GM12874 (cell line): Measurements from ENCODE around the gene CD200.

Source experiments
- CTCF ChIP-seq: IDR thresholded peaks from 2 replicates; pipeline ENCODE4 v1.5.1; 2011; ENCODE audit warnings: low read depth, mild to moderate bottlenecking, control low read depth, low read length, moderate library complexity; ENCODE audit not compliant: insufficient read depth

Gene CD200

DNA sequence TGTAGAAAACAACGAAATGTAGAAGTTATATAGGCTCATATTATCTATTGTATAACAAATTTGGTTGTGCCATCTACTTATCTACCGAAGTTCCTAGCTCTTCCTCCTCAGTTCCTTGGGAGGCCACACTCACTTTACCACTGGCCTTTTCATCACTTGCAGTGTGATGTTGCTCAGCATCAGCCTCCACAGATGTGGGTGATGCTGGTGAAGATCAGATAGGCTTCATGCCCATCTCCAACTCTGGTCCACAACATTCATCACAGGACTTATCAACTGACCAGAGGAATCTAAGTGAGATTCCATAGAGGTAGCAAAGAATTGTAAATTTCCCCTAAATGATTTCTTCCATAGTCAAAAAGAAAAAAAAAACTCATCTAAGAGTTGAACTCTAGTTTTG lies 8.4 kb downstream of the CD200 start:
- TF ChIP-seq CTCF, result no peak

DNA sequence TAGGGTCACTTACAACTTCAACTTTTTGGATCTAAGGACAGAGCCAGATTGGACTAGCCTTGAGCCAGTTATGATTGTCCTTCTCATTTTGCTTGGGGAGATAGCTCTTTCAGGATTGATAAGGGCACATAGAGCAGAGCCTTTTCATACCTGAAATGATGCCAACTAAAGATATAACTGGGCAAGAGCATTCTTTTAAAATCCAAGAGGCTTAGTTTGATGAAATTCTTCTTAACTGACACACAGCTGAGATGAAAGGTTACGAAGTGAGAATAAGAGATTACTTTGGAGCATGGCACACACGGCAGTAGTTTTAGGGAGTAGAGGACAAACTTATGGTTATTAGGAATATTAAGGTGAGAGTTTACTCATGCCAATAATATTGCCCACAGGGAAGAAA lies 12.7 kb downstream of the CD200 start:
- TF ChIP-seq CTCF, result no peak

DNA sequence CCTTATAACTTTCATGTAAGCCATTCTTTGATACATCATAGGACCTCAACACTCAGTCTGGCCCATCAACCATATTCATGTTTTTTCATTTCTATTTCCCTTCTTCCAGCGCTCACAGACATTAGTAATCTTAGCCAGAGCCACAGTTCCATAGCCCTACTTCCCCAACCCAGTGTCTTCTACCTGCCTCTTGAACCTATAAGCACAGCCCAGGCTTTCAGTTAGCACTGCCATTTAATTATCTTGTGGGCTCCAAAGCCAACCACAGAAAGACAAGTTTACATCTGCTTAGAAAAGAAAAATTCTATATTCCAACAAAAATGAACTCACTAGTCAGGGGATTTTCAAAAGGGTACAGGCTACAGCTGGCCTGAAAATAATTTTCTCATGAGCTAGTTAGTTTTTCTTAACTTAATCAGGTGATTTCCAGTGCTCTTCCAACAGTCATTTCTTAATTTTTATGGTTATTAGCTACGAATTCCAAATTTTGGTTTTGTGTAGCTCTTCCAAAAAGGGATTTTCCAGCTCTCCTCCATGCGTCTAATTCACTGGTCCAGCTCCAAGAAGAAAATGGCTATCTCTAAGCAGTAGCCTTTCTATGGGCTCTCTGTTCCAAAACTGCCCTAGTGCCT lies 13.7 kb downstream of the CD200 start:
- no peak for TF ChIP-seq CTCF

- TF ChIP-seq CTCF, result no peak
These were observed 16.0 kb downstream of the CD200 start for GRCh38 chr3:112348943-112349342.

- no peak for TF ChIP-seq CTCF
These were observed 16.6 kb downstream of the CD200 start for GRCh38 chr3:112349557-112349956.

DNA sequence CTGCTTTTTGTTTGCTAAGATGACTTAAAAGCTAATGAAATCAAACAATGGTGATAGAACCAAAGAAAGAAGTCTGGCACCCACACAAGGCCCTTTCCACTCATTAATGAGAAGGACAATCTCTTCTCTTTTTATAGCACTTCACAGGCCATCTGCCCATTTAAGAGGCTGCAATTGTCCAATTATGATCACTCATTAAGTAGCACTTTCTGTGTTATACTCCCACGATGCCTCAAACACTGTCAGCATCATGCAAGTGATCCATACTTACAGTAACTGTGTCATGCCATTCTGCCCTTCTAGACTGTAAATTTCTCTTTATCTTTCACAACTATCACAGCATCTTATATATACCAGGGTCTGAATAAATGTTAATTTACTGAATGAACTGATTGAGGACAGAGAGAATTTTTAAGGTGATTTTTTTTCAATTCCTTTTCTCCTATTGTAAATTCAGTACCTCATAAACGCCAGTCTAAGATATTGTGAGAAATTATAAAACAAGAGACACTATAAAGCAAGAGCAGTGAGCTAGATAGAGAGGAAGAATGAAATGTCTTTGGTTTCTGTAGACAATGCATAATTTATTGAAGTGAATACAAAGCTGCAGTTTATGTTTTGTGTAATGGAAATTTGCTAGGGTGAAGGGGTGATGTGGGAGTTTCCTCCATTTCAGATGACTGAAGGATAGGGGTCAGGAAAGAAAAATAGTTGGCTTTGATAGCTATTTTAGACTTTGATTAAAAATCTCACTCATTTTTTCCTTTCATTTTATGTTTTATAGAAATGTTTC lies 17.3 kb downstream of the CD200 start:
- no peak for TF ChIP-seq CTCF

DNA sequence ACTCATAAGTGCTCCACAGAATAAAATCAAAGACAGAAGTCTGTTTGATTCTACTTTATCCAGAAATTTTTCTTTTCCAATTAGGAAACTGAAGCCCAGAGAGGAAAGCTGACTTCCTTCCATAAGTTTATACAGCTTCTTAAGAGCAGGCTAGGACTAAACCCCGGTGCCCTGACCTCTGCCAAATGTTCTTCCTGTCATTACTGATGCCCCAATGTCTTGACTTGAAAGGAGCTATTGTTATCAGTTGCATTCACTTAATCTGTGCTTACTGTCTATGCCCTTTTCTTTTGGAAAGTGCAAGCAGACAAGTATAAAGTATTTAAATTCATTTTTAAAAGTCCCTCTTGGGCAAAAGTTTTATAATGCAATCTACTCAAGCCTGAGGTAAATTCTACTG lies 18.1 kb downstream of the CD200 start:
- no peak for TF ChIP-seq CTCF
